ENCODE results near the gene LINS1. TPM values are rescaled to one million over a fixed set of nuclear protein-coding genes. Genes with fewer than 3 reads are reported as not detected.

LINS1 gene
- polyA plus RNA-seq, 1 donor from 2014 or later = 21.4 TPM

DNA sequence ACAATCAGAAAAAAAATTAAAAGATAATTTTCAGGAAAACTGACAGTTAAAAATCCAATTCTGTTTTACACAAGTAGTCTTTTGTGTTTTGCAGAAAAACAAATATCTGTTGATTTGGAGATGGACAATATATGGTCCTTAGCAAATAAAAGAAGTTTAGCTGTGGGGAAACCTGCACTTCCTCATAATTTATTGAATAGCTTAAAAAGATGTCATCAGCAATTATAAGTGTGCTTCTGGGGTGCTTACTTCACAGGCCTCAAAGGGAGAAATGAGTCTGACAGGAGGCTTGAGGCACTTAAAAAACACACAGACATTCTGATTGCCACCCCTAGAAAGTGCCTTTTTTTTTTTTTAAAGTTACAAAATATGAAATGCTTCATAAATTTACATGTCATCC lies 41.7 kb downstream of the LINS1 start:
- Histone ChIP-seq H3K36me3 (ENCODE audit: insufficient read depth, low read length) (no peaks in the 10 kb centered on the region), H3K4me3 (ENCODE audit: low read length) (no peak overlapping the region), H3K9me2 (ENCODE audit: insufficient read depth, low read length) (no peaks in the 10 kb centered on the region), H3K9me3 (ENCODE audit: low read length) (no peaks in the 10 kb centered on the region), H3K27ac (ENCODE audit: low read length) (no peak overlapping the region), H2AFZ (ENCODE audit: low read depth, low read length) (no peak overlapping the region), H3K79me2 (replicated peaks; ENCODE audit: insufficient read depth, low read length) (no peaks in the 10 kb centered on the region), H3K27me3 (ENCODE audit: insufficient read depth, low read depth, low read length) (no peaks in the 10 kb centered on the region), H3K9ac (ENCODE audit: low read length) (no peak overlapping the region), H3K4me2 (ENCODE audit: low read length) (no peak overlapping the region), H4K20me1 (ENCODE audit: insufficient read depth) (no peaks in the 10 kb centered on the region), H3F3A (ENCODE audit: insufficient read depth, low read length, poor library complexity, severe bottlenecking) (no peaks in the 10 kb centered on the region)
- TF ChIP-seq, protein P1, sequence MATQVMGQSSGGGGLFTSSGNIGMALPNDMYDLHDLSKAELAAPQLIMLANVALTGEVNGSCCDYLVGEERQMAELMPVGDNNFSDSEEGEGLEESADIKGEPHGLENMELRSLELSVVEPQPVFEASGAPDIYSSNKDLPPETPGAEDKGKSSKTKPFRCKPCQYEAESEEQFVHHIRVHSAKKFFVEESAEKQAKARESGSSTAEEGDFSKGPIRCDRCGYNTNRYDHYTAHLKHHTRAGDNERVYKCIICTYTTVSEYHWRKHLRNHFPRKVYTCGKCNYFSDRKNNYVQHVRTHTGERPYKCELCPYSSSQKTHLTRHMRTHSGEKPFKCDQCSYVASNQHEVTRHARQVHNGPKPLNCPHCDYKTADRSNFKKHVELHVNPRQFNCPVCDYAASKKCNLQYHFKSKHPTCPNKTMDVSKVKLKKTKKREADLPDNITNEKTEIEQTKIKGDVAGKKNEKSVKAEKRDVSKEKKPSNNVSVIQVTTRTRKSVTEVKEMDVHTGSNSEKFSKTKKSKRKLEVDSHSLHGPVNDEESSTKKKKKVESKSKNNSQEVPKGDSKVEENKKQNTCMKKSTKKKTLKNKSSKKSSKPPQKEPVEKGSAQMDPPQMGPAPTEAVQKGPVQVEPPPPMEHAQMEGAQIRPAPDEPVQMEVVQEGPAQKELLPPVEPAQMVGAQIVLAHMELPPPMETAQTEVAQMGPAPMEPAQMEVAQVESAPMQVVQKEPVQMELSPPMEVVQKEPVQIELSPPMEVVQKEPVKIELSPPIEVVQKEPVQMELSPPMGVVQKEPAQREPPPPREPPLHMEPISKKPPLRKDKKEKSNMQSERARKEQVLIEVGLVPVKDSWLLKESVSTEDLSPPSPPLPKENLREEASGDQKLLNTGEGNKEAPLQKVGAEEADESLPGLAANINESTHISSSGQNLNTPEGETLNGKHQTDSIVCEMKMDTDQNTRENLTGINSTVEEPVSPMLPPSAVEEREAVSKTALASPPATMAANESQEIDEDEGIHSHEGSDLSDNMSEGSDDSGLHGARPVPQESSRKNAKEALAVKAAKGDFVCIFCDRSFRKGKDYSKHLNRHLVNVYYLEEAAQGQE (IDR thresholded peaks at IDR 0.05; ENCODE audit: borderline replicate concordance) = no peak
- TF ChIP-seq EP300 (conservative IDR thresholded peaks at IDR 0.05; ENCODE audit: poor library complexity, severe bottlenecking) (no peak), TAF1 (IDR thresholded peaks at IDR 0.05; ENCODE audit: low read depth) (no peak), RAD21 (conservative IDR thresholded peaks at IDR 0.05) (no peak), POLR2AphosphoS5 (IDR thresholded peaks at IDR 0.05) (no peak), MXI1 (conservative IDR thresholded peaks at IDR 0.05; ENCODE audit: poor library complexity, severe bottlenecking) (no peak), EZH2 (IDR thresholded peaks at IDR 0.05; ENCODE audit: borderline replicate concordance, insufficient read depth, low read length, poor library complexity, severe bottlenecking) (no peak), SMC3 (conservative IDR thresholded peaks at IDR 0.05; ENCODE audit: poor library complexity) (no peak)
- TF ChIP-seq, protein P2, sequence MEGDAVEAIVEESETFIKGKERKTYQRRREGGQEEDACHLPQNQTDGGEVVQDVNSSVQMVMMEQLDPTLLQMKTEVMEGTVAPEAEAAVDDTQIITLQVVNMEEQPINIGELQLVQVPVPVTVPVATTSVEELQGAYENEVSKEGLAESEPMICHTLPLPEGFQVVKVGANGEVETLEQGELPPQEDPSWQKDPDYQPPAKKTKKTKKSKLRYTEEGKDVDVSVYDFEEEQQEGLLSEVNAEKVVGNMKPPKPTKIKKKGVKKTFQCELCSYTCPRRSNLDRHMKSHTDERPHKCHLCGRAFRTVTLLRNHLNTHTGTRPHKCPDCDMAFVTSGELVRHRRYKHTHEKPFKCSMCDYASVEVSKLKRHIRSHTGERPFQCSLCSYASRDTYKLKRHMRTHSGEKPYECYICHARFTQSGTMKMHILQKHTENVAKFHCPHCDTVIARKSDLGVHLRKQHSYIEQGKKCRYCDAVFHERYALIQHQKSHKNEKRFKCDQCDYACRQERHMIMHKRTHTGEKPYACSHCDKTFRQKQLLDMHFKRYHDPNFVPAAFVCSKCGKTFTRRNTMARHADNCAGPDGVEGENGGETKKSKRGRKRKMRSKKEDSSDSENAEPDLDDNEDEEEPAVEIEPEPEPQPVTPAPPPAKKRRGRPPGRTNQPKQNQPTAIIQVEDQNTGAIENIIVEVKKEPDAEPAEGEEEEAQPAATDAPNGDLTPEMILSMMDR (IDR thresholded peaks at IDR 0.05; ENCODE audit: poor library complexity, severe bottlenecking) = no peak

DNA sequence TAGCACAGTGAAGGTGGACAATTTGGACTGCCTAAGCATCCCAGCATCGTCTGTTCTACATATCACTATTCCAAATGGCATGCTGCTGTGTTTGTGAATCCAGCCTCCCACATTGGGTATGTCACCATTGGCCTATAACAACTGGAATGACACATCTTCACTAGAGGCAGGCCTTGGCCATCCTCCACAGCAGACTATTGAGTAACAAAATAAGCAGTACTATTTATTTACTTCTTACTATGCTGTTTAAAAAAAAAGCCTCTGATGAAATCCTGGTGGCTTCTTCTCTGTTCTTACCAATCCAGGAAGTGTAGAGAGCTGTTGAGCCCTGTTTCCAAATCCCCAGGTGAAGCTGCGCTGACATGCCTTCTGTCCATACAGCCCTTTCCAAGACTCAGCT lies 42.7 kb downstream of the LINS1 start:
- Histone ChIP-seq H3K4me2 (ENCODE audit: low read length) (no peak overlapping the region), H4K20me1 (ENCODE audit: insufficient read depth) (no peaks in the 10 kb centered on the region), H3K4me3 (ENCODE audit: low read length) (no peak overlapping the region), H3K27ac (ENCODE audit: low read length) (no peak overlapping the region), H3F3A (ENCODE audit: insufficient read depth, low read length, poor library complexity, severe bottlenecking) (no peaks in the 10 kb centered on the region), H3K36me3 (ENCODE audit: insufficient read depth, low read length) (no peaks in the 10 kb centered on the region), H3K27me3 (ENCODE audit: insufficient read depth, low read depth, low read length) (no peaks in the 10 kb centered on the region), H3K9ac (ENCODE audit: low read length) (no peak overlapping the region), H3K9me2 (ENCODE audit: insufficient read depth, low read length) (no peaks in the 10 kb centered on the region), H3K79me2 (replicated peaks; ENCODE audit: insufficient read depth, low read length) (no peaks in the 10 kb centered on the region), H2AFZ (ENCODE audit: low read depth, low read length) (no peak overlapping the region), H3K9me3 (ENCODE audit: low read length) (no peaks in the 10 kb centered on the region)
- TF ChIP-seq EZH2 (IDR thresholded peaks at IDR 0.05; ENCODE audit: borderline replicate concordance, insufficient read depth, low read length, poor library complexity, severe bottlenecking) = no peak
- TF ChIP-seq POLR2AphosphoS5 (IDR thresholded peaks at IDR 0.05) = no peak
- TF ChIP-seq, protein P1 (IDR thresholded peaks at IDR 0.05; ENCODE audit: borderline replicate concordance) = no peak
- TF ChIP-seq MXI1 (conservative IDR thresholded peaks at IDR 0.05; ENCODE audit: poor library complexity, severe bottlenecking) = no peak
- TF ChIP-seq RAD21 (conservative IDR thresholded peaks at IDR 0.05) = no peak
- TF ChIP-seq, protein P2 (IDR thresholded peaks at IDR 0.05; ENCODE audit: poor library complexity, severe bottlenecking) = no peak
- TF ChIP-seq TAF1 (IDR thresholded peaks at IDR 0.05; ENCODE audit: low read depth) = no peak
- no peak for TF ChIP-seq EP300 (conservative IDR thresholded peaks at IDR 0.05; ENCODE audit: poor library complexity, severe bottlenecking)
- TF ChIP-seq SMC3 (conservative IDR thresholded peaks at IDR 0.05; ENCODE audit: poor library complexity) = no peak
